Neural progenitor cell (in vitro differentiated cells): Measurements from ENCODE around the gene SLC25A31.

Source experiments
- CTCF ChIP-seq: fragments of 200-600 bp; sonication (generic); IDR thresholded peaks from 2 replicates; pipeline ENCODE4 v1.5.1; 2017; ENCODE audit warnings: antibody characterized with exemption, mild to moderate bottlenecking
- EZH2phosphoT487 ChIP-seq: fragments of 200-600 bp; sonication (generic); IDR thresholded peaks from 2 replicates; pipeline ENCODE4 v1.6.1; 2017; ENCODE audit warnings: antibody characterized with exemption

- no peak for TF ChIP-seq CTCF
- TF ChIP-seq EZH2phosphoT487, result no peak
Observed at GRCh38 chr4:127791391-127791790, 61.2 kb downstream of the SLC25A31 start.
